Activated T-cell treated with anti-CD3 and anti-CD28 coated beads for 24 hours (primary cell): Measurements from ENCODE around the gene CA5A.
"Not testable (repeated sequence)": the region's sequence is repeated elsewhere in the genome, so short reads cannot be mapped to it uniquely, and the experiment has no call there.

Source experiments
- DNase-seq: peaks from one replicate; pipeline ENCODE4 v3.0.0-alpha.2; 2020; ENCODE audit warnings: low read depth

CA5A gene

DNA sequence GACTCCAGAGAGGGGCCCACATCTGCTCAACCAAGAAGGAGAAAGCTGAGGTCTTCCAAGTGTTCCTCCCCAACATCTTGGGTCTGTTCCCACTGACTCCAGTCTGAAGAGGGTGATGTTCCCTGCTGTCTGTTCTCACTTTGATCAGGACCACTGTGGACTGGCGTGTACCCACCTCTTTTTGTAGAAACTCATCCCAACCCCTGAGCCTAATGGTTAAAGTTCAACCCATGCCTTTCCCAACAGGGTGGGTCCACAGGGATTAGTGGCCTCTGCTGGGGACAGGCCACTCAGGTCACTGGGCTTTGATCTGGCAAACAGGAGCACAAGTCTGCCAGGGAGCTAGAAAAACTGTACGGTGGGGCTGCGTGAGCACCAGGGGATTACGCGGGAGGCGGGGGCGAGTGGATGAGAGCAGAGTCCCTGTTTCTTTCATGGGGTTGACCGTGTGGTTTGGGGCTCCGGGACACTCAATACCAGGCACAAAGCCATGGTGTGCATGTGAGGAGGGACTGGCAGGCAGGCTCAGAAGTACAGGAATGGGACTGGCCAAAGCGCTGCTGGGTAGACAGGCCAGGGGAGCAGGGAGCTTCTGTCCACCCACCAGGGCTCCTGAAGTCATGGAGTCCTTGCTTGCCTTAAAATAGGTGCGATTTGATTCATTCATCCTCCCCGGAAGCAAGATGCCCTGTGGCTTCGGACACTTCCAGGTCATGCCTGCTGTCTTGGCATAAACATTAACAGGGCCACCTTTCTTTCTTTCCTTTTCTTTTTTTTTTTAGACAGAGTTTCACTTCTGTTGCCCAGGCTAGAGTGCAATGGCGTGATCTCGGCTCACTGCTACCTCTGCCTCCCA is at the start of gene CA5A:
Gene CA5A (minus strand): TSS at position 155 of the 856 bp plus-strand sequence. CDS start 79 bp downstream, at position 76.
- no peak for DNase-seq

DNA sequence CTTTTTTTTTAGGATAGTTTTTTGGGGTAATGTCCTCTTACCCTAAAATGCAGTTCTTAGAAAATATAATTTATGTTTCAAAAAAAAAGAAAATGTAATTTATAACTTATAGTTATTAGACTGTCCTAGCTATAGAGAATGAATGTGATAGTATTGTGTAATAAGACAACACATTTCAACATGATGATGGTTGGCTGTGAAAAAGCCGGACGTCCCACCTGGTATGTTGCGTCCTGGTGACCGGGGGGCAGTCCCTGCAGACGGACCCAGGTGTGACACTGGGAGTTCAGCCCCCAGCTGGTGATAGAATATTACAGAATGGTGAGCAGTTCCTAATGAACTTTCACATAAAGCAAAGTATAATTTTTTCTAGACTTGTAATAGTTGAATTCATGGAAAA is 49.2 kb upstream of the CA5A start:
- DNase-seq = not testable (repeated sequence)

DNA sequence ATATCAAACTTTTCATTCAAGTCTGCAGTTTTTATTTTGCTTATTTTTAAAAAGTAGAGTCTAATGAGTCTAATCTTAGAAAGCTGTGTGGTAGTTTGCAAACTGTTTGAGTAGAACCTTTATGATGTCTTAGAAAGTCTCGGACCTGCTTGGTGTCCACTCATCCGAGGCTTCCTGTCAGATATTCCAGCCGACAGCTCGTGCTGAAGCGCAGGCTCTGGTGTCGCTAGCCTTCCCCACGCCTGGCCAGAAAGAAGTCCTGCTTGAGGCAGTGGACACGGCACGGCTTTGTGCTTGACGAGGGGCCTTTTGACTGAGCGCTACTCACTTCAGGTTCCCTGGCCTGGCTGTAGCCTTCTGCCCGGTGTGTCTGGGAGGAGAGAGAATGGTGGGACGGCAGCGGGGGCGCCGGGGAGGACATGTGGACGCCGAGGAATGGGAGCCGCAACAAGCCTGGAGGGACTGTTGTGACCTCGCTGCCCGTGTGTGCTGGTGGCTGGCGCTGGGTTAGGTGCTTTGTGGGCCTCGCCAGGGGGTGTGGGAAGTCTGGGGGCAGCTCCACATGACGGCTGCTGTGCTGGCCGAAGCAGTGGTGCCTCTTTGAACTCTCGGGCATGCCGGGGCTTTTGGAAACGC is 48.4 kb upstream of the CA5A start:
- no peak for DNase-seq

DNA sequence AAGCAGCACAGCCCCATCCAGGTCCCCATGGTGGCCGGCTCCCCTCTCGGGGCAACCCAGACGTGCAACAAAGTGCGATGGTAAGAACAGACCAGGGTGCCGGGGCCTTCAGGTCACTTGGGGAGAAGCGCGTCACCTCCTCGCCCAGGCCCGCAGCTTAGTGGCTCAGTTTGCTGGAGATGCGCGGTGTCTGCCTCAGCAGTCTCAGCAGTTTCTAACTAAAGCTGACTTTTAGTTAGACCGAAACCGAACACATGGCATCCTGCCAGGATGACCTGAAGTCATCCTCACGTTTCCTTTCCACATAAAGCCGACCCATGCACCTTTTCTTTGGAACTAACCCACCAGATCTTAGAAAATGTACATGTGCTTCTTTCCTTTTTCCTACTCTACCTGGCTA is 47.9 kb upstream of the CA5A start:
- not testable (repeated sequence) for DNase-seq

DNA sequence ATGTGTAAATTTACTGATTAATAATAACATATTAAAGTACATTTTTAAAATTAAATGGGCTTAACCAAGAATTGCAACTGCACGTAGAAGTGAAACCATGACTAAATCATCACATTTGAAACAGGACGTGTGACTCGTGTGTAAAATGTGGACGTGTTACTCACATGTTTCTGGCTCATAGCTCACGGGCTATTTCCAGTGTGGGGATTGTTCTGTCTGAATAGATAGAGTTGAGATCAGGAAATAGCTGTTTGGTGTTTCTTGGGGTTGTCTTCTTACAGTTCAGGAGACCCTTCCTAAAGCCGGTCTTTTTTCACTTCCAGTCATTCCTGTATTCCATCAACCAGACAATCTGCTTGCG is 47.4 kb upstream of the CA5A start:
- peak; percentile 35 for DNase-seq

DNA sequence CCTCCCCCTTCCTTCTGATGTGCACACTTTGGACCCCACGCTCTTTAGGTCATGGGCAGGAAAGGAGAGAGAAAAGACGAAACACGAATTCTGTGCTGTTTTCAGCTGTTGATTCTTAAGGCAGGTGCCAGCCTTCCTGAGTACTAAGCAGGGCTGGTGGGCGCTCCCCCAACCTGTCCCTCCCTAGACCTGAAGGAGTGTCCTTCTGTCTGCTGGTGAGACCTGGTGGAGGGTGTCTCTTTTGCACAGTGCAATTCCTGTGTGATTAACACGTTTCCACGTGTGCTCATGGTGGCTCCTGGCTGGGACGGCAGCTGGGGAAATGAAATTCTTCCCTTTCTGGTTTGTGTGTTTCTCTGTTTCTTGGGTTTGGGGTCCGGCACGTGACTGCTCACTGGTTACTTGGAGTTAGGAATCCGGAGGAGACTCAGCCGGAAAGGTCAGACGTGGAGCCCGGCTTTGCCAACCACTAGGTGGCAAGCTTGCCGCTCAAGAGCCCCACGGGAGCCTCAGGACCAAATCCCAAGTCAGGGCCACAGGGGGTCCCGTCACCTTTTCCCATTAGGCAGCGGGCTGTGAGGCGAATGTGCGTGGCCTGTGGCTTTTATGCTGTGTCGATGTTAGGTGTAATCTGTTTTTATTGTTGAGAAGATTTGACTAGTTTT is 46.9 kb upstream of the CA5A start:
- DNase-seq = not testable (repeated sequence)

DNA sequence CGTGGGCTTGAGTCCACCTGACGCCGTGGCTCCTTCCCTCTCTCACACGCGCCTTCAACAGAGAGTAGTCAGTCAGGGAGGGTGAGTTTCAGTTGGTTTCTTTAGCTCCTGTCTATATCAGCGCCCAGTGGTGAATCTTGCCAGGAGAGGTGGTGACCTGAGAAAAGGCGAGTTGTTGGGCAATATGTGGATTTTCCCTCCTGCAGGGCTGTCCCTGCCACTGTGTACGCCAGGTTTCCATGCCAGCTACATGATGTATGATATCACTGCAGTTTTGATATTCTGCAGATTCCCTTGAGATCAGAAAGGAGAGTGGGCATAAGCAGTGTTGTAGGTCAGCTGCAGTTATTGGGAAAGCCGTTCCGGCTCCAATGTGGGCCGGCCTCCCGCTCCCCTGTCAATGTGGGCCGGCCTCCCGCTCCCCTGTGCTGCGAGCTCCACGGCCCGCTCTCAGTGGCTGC is 46.3 kb upstream of the CA5A start:
- no peak for DNase-seq

DNA sequence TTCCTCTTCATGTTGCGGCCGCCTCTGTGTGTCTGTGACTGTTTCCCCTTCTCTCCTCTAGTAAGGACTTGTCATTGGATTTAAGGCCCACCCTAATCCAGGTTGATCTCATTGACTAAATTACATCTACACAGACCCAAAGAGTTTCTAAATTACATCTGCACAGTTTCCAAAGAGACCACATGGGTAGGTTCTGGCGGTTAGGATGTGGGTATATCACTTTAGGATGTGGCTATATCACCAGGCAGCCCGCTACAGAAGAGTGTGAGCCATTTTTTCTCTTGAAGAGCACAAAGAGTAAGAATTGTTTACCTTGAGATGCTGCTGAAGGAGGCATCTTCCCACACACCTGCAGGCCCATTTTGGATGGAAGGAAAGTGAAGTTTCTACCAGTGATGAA is 45.0 kb upstream of the CA5A start:
- not testable (repeated sequence) for DNase-seq

DNA sequence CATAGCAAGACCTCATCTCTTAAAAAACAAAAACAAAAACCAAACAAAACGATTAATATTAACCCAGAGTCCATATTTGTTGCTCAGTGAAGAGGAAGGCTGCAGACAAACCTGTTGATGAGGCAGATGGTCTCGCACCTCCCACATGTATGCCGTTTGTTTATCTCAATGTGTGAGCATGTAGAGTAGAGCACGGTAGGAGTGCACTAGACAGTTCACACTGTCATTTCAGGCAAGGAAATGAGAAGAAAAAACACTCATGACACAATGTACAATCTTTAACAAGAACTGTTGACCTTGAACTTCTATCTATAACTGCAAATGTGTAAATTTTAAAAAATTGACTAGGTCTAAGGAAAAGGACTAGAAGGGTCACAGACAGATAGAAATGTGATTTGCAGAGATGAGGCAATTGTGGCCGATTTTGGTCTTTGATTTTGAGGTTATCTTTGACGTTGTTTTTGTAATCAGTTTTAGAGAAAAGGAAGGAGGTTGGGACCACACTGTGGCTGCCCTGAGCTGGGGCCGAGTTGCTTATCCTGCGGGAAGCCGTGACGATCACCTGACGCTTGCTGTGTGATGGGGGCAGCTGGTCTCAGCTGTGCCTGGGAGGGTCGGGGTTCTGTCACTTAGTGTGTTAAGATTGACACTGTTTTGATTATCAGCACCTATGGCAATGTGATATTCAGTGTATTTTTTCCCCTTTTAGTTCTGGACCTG is 43.7 kb upstream of the CA5A start:
- not testable (repeated sequence) for DNase-seq

DNA sequence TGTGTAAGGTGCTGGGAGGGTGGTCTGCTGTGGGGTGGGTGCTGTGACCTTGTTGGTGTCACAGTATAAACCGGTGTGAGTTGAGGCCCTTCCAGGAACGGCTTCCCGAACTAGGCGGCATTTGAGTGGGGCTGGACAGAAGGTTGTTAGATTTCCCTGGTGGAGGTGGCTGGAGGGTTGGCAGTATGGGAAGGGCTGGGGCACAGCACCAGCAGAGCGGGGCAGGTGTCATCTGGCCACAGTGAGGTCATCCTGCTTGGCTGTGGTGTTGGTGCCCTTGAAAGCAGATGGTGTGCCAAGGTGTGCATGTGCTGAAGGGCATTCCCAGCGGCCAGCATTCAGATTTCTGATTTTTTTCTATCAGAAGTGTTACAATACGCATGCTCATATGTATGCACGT is 43.0 kb upstream of the CA5A start:
- DNase-seq = no peak

DNA sequence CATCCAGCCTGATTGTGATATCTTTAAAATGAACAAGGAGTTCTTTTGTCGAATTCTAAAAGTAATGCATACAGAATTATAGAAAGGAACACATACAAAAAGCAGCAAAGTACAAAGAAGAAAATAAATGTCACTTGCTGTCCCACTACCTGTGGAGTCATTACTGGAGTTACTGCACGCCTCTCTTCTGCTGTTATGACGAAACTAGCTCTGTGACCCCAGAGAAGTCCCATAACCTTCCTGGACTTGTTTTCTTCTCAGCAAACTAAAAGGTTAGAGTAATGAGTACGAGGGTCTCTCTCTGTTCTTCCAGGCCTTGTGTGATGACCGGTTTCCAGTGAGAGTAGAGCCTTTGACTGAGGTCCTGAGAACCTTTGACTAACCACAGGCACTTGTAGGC is 41.8 kb upstream of the CA5A start:
- no peak for DNase-seq

DNA sequence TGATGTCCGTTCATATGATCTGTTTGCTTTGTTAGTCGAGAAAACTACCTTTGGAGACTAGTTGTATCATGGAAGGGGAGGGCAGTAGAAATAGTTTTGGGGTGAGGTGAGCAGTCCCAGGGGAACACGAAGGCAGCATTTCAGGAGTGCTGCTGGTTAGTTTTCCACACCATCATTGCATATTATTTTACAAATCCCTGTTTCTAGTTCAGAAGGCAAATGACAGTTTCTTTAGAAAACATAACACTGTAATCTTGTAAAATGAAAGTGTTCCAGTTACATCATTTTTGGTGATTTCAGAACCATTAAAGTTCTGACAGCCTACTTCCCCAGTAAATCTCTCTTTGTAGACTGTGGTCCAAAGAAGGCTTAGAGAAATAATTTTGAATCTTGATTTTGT is 40.3 kb upstream of the CA5A start:
- DNase-seq = no peak

DNA sequence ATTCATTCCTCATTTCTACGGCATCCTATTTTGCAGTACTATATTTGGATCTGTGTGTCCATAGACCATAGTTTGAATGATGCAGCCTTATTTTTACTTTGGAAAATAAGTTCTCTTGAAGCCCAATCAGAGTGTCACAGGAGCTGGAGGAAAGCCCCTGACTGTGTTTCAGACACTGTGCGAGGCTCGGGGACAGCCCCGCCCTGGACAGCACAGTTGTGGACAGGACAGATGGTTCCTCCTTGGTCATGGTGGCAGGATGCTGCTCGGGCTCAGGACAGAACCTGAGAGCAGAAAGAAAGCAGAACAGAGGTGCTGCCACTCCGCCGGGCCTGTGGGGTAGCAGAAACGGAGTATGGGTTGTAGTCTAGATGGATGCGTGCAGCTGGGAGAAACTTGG is 37.8 kb upstream of the CA5A start:
- DNase-seq = no peak

DNA sequence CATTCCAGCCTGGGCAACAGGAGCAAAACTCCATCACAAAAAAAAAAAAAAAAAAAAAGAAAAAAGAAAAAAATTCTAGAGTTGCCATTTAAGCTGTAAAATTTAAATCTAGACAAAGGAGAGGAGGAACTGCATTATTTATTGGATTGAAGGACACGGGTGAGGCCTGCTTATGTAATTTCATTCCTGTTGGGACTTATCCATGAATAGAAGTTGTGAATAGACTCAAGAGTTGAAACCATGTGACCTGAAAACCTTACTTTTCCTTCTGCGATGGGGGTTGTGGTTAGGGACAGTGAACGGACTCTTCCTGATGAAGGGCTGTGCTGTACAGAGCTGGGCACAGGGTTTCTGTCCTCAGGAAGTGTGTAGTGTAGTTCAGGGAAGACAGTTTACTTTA is 37.4 kb upstream of the CA5A start:
- DNase-seq = no peak

DNA sequence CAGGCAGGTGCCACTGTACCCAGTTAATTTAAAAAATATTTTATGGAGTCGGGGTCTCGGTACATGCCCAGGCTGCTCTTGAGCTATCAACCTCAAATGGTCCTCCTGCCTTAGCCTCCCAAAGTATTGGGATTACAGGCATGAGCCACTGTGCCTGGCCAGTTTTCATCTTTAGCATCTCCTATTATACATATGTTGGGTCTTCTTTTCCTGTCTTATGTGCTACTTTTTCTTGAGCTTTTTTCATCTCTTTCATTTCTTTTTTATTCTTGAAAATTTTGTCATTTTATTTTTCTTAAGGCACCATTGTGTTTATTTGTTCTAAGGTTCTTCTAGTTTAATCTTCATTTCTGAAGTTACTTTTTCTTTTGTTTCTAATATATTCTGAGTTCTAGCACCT is 35.6 kb upstream of the CA5A start:
- DNase-seq = no peak

DNA sequence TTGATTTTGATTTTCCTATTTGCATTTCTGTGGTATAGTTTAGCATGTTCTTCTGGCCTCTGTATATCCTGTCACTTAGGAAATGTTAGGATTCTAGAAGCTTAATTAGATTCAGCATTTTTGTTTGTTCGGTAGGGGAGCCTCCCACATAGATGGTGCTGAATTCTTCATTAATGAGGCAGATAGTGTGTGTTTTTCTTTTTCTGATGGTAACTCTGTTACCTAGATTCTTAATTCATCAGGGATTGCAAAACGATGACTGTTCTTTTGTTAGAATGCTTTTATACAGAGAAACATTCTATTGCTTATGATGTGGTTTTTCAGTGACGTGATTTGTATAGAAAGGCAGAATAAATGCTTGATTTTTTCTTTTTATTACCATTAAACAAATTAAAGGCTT is 33.9 kb upstream of the CA5A start:
- DNase-seq = no peak

DNA sequence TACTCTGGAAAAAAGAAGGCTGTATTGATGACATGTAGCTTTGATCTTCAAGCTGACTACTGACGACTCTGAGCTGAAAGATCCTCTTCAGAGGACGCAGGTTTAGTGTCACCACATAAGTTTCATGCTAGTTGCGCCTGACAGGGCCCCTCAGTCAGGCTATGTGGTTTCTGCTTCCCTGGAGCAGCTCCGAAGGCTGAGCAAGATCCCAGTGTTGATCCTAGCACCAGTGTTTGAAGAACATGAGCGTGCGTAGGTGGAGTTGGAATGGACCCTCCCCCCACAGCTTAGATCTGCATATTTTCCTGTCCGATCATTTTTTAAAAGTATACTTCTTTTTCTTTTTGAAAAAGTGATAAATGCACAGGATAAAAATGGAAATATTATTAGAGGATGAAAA is 32.2 kb upstream of the CA5A start:
- no peak for DNase-seq

DNA sequence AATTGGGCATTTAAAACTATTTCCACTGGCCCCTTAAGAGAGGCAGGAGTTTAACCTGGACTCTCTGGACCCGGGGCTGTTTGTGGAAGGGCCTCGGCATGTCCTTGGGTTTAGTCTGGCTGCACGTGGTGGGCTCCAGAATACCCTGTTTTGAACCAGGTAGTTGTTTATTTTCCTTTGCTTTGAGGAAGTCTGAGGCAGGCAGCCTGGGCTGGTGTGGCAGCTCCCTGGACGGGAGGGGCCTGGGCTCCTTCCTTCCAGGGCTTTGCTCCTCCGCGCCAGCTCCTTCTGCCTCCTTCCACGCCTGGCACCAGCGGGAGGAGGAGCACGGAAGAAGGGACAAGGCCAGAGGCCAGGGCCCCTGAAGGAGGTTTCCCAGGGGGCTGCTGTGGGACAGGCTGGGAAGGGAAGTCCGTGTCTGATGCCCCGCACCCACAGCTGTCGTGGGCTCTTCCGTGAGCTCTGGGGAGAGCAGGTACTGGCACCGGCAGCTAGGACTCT is 30.4 kb upstream of the CA5A start:
- DNase-seq = no peak

DNA sequence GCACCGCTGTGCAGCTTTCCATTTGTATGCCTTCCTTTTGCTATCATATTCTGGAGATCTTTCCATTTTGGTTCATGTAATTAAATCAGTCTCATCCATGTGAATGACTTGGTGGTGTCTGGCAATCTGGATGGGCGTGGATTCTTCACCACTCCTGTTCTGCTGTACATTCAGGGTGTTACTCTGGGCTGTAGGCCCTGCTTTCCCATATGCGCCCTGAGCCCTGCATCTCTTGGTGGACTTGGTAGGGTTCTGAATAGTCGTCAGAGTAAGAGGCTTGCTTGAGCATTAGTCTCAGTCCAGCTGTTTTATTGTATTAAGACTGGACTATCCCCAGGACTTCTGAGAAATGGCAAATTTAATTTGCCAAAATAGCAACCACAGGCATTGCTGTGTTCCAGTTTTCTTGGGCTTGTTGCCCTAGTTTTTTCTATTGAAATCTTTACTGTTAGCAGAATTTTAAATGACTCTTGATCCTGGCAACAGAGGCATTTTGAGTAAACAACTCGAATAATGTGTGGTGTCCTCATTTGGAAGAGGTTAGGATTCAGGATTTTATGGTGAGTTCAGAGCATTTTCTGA is 29.8 kb upstream of the CA5A start:
- no peak for DNase-seq

DNA sequence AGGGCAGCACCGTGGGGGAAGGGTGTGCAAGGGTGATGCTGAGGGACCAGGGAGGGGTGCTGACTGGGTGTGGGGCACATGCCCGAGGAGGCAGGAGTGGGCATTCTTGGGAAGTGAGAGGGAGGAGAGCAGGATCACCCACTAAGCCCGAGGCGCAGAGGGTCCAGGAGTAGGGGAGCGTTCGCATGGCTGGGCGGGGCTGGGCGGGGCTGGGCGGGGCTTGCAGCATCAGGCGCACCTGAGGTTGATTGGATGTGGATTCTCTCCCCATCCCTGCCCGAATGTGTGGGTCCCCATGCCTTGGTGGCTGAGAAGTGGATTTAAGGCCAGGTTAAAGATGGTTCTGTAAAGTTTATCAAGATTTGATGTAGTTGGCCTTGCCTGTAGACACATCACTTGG is 29.1 kb upstream of the CA5A start:
- no peak for DNase-seq

DNA sequence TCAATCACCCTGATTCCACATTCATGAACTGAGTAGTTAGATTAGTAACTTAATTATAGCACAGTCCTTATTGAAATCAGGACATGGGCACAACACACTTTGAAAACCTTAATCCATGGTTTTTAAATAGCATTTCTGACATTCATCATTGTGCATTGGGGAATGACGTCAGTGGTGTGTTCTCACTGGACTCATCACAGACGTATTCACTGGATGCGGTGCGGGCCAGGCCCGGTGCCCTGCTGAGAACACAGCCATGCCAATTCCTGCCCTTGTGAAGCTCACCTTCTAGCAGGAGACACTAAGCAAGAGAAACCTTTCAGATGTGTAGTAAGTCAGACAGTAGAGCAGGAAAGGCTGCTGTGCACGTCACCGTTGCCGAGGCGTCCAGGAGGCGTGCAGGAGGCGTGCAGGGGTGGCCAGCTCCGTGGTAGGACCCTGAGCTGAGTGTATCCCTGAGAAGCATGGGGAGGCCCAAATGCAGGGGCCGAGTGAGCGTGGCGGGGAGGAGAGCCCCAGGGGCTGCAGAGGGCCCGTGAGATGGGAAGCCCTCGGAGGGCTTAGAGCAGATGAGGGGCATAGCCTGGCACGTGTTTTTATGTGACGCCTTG is 27.8 kb upstream of the CA5A start:
- no peak for DNase-seq
